Measurements from ENCODE around the gene CACNA1S.

DNA sequence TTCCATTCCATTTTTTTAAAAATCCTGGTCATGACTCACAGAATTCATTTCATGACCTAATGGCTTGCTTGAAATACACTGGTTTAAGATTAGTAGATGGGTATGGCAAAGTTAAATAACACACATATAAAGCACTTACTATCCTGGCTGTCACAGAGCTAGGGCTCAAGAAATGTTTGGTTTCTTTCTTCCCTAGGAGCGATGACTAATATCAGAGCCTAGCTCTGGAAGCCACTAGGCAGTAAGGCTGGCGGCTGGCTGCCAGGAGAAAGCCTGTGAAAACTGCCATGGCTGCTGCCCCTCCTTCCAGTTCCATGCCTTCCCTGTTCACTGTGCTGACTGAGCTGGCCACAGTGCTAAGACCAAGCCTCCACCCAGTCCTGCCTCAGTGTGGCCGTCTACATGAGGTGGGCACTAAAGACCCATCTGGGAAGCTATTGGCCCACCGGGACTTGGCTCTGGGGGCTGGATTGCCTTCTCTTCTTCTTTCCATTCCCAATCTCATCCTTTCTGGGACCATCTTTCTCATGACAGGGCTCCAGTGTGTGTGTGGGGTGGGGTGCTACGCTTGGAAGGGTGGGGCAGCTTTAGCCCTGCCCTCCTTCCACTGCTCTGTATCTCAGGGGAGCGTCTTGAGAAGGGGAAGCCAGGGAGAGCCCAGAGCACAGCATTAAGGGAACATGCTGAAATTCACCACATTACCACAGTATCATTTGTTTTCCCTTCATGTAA is 25.5 kb upstream of the CACNA1S start:
- TF ChIP-seq, protein P1, sequence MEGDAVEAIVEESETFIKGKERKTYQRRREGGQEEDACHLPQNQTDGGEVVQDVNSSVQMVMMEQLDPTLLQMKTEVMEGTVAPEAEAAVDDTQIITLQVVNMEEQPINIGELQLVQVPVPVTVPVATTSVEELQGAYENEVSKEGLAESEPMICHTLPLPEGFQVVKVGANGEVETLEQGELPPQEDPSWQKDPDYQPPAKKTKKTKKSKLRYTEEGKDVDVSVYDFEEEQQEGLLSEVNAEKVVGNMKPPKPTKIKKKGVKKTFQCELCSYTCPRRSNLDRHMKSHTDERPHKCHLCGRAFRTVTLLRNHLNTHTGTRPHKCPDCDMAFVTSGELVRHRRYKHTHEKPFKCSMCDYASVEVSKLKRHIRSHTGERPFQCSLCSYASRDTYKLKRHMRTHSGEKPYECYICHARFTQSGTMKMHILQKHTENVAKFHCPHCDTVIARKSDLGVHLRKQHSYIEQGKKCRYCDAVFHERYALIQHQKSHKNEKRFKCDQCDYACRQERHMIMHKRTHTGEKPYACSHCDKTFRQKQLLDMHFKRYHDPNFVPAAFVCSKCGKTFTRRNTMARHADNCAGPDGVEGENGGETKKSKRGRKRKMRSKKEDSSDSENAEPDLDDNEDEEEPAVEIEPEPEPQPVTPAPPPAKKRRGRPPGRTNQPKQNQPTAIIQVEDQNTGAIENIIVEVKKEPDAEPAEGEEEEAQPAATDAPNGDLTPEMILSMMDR (IDR thresholded peaks at IDR 0.05; ENCODE audit: insufficient read depth, low read depth, low read length), result no peak
- no peak for TF ChIP-seq EZH2 (IDR thresholded peaks at IDR 0.05; ENCODE audit: insufficient read depth, low read length)

All from astrocyte (in vitro differentiated cells and primary cell).